Gastrocnemius medialis (tissue), 4 donors: ENCODE data around the gene PSTPIP1. TPM values are rescaled to one million over a fixed set of nuclear protein-coding genes. Genes with fewer than 3 reads are reported as not detected.

ENCODE experiments used
- ATAC-seq, 2 donors: fragments of 150-250 bp; one replicate each; pipeline ENCODE4 v1.9.1; 2016
- DNase-seq, 2 donors: peaks; one replicate each; pipeline ENCODE4 v3.0.0-alpha.2; 2019
- H3K27ac ChIP-seq, 4 donors: fragments of 200-600 bp; sonication (generic); 1 replicate in 1 of 4; 2 replicates in 3 of 4; pipeline ENCODE4 v1.5.1; 2016 to 2018; ENCODE audit warnings: mild to moderate bottlenecking in 2 of 4, moderate library complexity in 1 of 4
- H3K27me3 ChIP-seq, 3 donors: fragments of 200-600 bp; sonication (generic) in 2 of 3; 1 replicate in 1 of 3; 2 replicates in 2 of 3; pipeline versions ENCODE4 v1.5.1 to v1.6.0; 2016 to 2019; ENCODE audit warnings: mild to moderate bottlenecking in 1 of 3, moderate library complexity in 1 of 3
- H3K36me3 ChIP-seq, 2 donors: fragments of 200-600 bp; sonication (generic) in 1 of 2; one replicate each; pipeline ENCODE4 v1.5.1; 2017 to 2018
- H3K4me1 ChIP-seq, 2 donors: fragments of 200-600 bp; sonication (generic) in 1 of 2; one replicate each; pipeline ENCODE4 v1.5.1; 2016 to 2017; ENCODE audit warnings: mild to moderate bottlenecking in 2 of 2
- H3K4me3 ChIP-seq, 4 donors: fragments of 200-600 bp; sonication (generic) in 3 of 4; 1 replicate in 1 of 4; 2 replicates in 3 of 4; pipeline ENCODE4 v1.5.1; 2016 to 2019; ENCODE audit warnings: mild to moderate bottlenecking in 2 of 4
- H3K9me3 ChIP-seq, 3 donors: fragments of 200-600 bp; sonication (generic) in 2 of 3; 1 replicate in 1 of 3; 2 replicates in 2 of 3; pipeline ENCODE4 v1.5.1; 2016 to 2019
- POLR2A ChIP-seq, 2 donors: fragments of 450-650 bp; IDR thresholded peaks; one replicate each; pipeline ENCODE4 v1.6.1; 2017; ENCODE audit warnings: antibody characterized with exemption in 2 of 2, mild to moderate bottlenecking in 2 of 2, moderate library complexity in 2 of 2
- in situ Hi-C, 4 donors: fragments of 200-750 bp; cut with MboI; loops; one replicate each; pipeline versions ENCODE4 v1.15.0 to v1.8.0; 2017; ENCODE audit warnings: low sequenced_read_pairs in 4 of 4
- intact Hi-C: fragments of 100-400 bp; cut with DNase I; formaldehyde crosslinking; loops from one replicate; pipeline ENCODE4 v1.15.1; 2023; ENCODE audit warnings: low total_unique reads
- total RNA-seq, 4 donors: library from RNA; depleted of rRNA; stranded (reverse); fragments of >200 nt; gene quantifications; one replicate each; pipeline versions ENCODE4 v1.1.0 to v1.2.3, GENCODE V29; 2016
- TF ChIP-seq, protein P1 (sequence below), 5 experiments: fragments of 450-650 bp in 3 of 5; fragments of 200-600 bp in 2 of 5; sonication (generic) in 2 of 5; IDR thresholded peaks in 4 of 5; conservative IDR thresholded peaks in 1 of 5; 1 replicate in 4 of 5; 2 replicates in 1 of 5; pipeline ENCODE4 v1.5.1; 2016 to 2019; ENCODE audit warnings: antibody characterized with exemption in 5 of 5, mild to moderate bottlenecking in 3 of 5, moderate library complexity in 3 of 5

The PSTPIP1 gene
- total RNA-seq, 4 donors from 2014 or later: 0.76 to 5.2 (median 3.1) TPM; not detected in 1

DNA sequence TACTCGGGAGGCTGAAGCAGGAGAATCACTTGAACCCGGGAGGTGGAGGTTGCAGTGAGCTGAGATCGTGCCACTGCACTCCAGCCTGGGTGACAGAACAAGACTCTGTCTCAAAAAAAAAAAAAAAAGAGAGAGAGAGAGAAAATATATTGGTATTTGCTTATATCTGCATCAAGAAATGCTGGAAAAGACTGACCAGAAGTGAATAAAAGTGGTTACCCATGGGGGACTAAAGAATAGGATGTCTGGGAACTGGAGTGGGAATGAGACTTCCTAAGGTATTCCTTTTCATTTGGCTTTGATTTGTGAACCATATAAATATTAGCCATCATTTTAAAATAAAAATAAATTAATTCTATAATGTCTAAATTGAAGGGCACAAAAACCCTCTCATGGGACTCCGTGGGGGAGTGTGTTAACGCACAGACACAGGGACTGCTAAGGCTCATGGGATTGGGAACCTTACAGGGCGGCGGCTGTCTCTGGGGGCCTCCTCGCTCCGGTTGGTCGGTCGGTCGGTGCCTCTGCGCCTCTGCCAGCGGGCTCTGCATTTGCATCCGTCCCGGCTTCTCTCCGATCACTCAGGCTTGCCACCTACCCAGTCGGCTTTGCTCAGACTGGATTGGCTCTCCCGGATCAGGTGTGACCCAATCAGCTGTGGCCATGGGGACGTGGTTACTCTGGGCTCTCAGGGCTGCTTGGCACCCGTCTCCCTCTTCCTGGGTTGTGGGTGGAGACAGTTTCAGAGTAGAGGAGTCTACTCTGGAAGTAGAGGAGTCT lies 88.6 kb downstream of the PSTPIP1 start:
- in situ Hi-C loops (no loop called here), intact Hi-C loops (loop anchor here (2.0 kb wide), 1 partner anchor 59 kb away; no protein-coding TSS in a partner anchor)
- Histone ChIP-seq H3K27ac (peak overlapping the region in 3 of 4 donors; percentile 6 to 67 (median 29)), H3K36me3 (no peaks in the 10 kb centered on the region), H3K27me3 (no peaks in the 10 kb centered on the region), H3K4me1 (peaks cover 10 to 11% of the 10 kb centered on the region in 2 donors), H3K9me3 (no peaks in the 10 kb centered on the region), H3K4me3 (peak overlapping the region; percentile 21 to 51 (median 32))
- no peak for TF ChIP-seq POLR2A (IDR thresholded peaks at IDR 0.05)
- TF ChIP-seq, protein P1, sequence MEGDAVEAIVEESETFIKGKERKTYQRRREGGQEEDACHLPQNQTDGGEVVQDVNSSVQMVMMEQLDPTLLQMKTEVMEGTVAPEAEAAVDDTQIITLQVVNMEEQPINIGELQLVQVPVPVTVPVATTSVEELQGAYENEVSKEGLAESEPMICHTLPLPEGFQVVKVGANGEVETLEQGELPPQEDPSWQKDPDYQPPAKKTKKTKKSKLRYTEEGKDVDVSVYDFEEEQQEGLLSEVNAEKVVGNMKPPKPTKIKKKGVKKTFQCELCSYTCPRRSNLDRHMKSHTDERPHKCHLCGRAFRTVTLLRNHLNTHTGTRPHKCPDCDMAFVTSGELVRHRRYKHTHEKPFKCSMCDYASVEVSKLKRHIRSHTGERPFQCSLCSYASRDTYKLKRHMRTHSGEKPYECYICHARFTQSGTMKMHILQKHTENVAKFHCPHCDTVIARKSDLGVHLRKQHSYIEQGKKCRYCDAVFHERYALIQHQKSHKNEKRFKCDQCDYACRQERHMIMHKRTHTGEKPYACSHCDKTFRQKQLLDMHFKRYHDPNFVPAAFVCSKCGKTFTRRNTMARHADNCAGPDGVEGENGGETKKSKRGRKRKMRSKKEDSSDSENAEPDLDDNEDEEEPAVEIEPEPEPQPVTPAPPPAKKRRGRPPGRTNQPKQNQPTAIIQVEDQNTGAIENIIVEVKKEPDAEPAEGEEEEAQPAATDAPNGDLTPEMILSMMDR (IDR thresholded peaks at IDR 0.05 in 4 of 5, conservative IDR thresholded peaks at IDR 0.05 in 1 of 5): no peak
- ATAC-seq: peak; percentile 68 to 89
- DNase-seq: peak in 1 of 2 donors; percentile 87

DNA sequence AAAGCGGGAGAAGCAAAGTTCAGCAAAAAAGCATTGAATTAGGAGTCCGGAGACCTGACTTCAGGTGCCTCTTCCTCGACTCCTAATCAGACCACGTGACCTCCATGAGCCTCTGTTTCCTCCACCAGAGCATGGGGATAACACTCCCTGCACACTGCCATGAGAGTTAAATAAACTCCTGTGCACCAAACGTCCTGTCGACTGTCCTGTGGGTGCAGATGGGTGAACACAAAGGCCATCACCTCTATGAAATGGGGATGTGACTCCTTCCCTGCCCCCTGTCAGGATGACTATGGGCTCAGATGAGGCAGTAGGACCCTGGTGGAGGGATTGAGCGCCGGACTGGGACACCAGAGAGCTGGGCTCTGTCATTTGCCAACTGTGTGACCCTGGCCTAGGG lies 89.5 kb downstream of the PSTPIP1 start:
- Histone ChIP-seq H3K9me3 (no peaks in the 10 kb centered on the region), H3K4me1 (peaks cover 10 to 11% of the 10 kb centered on the region in 2 donors), H3K27ac (peak overlapping the region in 2 of 4 donors; percentile 60 to 67), H3K4me3 (no peak overlapping the region), H3K36me3 (no peaks in the 10 kb centered on the region), H3K27me3 (no peaks in the 10 kb centered on the region)
- DNase-seq (no peak), ATAC-seq (no peak)
- TF ChIP-seq, protein P1 (IDR thresholded peaks at IDR 0.05 in 4 of 5, conservative IDR thresholded peaks at IDR 0.05 in 1 of 5): no peak
- TF ChIP-seq POLR2A (IDR thresholded peaks at IDR 0.05): no peak
- intact Hi-C loops: loop anchor here (2.0 kb wide), 1 partner anchor 60 kb away; no protein-coding TSS in a partner anchor
- in situ Hi-C loops: no loop called here

DNA sequence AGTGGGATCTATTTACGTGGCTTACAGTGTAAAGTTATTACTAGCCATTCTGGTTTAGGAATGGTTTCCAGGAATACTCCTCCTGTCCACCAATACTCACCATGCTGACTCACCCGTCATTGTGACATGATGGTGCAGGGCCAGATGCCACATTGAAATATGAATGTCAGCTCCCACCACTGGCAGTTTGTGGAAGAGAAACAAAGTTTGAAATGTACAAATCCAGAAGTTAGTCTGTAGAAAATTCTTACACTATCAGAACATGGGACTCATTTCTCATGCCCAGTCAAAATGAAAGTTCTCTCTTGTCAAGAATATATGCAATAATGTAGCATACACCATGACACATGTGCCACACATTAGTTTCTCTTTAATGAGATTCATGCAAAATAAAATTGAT lies 90.4 kb downstream of the PSTPIP1 start:
- Histone ChIP-seq H3K4me1 (peaks cover 10 to 11% of the 10 kb centered on the region in 2 donors), H3K9me3 (no peaks in the 10 kb centered on the region), H3K4me3 (no peak overlapping the region), H3K27me3 (no peaks in the 10 kb centered on the region), H3K36me3 (no peaks in the 10 kb centered on the region), H3K27ac (peak overlapping the region in 2 of 4 donors; percentile 60 to 67)
- ATAC-seq (peak; percentile 94 to 95), DNase-seq (peak in 1 of 2 donors; percentile 78)
- TF ChIP-seq POLR2A (IDR thresholded peaks at IDR 0.05): no peak
- TF ChIP-seq, protein P1 (IDR thresholded peaks at IDR 0.05 in 4 of 5, conservative IDR thresholded peaks at IDR 0.05 in 1 of 5): no peak
- intact Hi-C loops (loop anchor here (2.0 kb wide), 1 partner anchor 60 kb away; no protein-coding TSS in a partner anchor), in situ Hi-C loops (no loop called here)

Other genes with a start within 250 kb of the PSTPIP1 start
- gene SCAPER, start 89.8 kb upstream of the PSTPIP1 start, total RNA-seq: 10 to 100 TPM; 19.6 to 35.9 (median 31.8) TPM
- 10 to 100 TPM; 23.2 to 32.2 (median 30.4) TPM for gene RCN2, start 63.4 kb upstream of the PSTPIP1 start, total RNA-seq
- 100 to 1,000 TPM; 229 to 361 (median 341) TPM for gene TSPAN3, start 76.0 kb downstream of the PSTPIP1 start, total RNA-seq